Measurements from ENCODE around the gene NLRP1.

The NLRP1 gene

DNA sequence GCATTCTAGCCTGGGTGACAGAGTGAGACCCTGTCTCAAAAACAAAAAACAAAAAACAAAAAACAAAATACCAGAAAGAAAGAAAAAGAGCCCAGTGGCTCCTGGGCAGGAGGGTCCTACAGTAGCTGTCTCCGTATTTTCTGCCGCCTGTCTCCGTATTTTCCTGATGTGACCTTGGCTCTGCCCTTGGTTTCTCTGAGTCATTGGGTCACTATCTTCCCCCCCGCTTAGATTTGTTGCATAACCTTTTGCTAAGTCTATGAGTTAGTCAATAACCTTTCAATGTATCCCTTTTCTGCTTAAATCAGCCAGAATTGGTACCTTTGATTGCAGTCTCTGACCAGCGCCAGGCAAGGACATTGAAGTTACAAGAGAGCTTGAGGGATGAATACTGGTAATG is 61.1 kb downstream of the NLRP1 start:
- Histone ChIP-seq H3K4me2 (ENCODE audit: insufficient read depth, low read length, poor library complexity, severe bottlenecking) (no peak overlapping the region), H3K79me1 (ENCODE audit: low read depth, low read length) (no peaks in the 10 kb centered on the region), H3K36me3 (replicated peaks in 1 of 2; ENCODE audit: control insufficient read depth in 2 of 2, insufficient read depth in 2 of 2, low read length in 2 of 2) (no peaks in the 10 kb centered on the region), H2BK5ac (ENCODE audit: low read length) (no peak overlapping the region), H2BK120ac (ENCODE audit: low read depth, low read length) (no peak overlapping the region), H2AK5ac (ENCODE audit: low read depth, low read length) (no peak overlapping the region), H3K18ac (ENCODE audit: low read length) (no peak overlapping the region), H2BK15ac (ENCODE audit: low read length) (no peak overlapping the region), H3K14ac (ENCODE audit: low read length) (no peak overlapping the region), H3K4me3 (ENCODE audit: low read length in 2 of 2) (no peak overlapping the region), H4K91ac (ENCODE audit: low read depth, low read length, poor library complexity) (no peak overlapping the region), H3K4me1 (ENCODE audit: control insufficient read depth in 2 of 2, insufficient read depth in 1 of 2, low read depth in 1 of 2, low read length in 2 of 2) (peaks cover 11 to 22% of the 10 kb centered on the region in 2 donors), H2AFZ (ENCODE audit: low read length) (no peak overlapping the region), H2BK12ac (ENCODE audit: low read length) (no peak overlapping the region), H3K23ac (ENCODE audit: low read depth, low read length, poor library complexity) (no peak overlapping the region), H3K9me3 (replicated peaks in 1 of 2; ENCODE audit: control insufficient read depth in 2 of 2, insufficient read depth in 1 of 2, low read depth in 1 of 2, low read length in 2 of 2) (peaks cover 0 to 4% of the 10 kb centered on the region in 2 donors), H3K4ac (ENCODE audit: low read length) (no peak overlapping the region), H3K27me3 (ENCODE audit: control insufficient read depth in 3 of 3, insufficient read depth in 3 of 3, low read depth in 1 of 3, low read length in 3 of 3) (peaks cover 0 to 2% (median 0%) of the 10 kb centered on the region in 3 experiments), H3K9ac (ENCODE audit: low read depth, low read length, poor library complexity) (no peak overlapping the region), H3K27ac (replicated peaks; ENCODE audit: low read length) (no peak overlapping the region), H4K8ac (ENCODE audit: low read depth, low read length) (no peak overlapping the region)
- no peak for DNase-seq (ENCODE audit: low spot score)
- WGBS, 2 donors (ENCODE audit: extremely low coverage in 2 of 2, insufficient read length in 2 of 2, insufficient replicate concordance in 1 of 2): no CpG with 5 or more reads among the region's 5 CpGs

DNA sequence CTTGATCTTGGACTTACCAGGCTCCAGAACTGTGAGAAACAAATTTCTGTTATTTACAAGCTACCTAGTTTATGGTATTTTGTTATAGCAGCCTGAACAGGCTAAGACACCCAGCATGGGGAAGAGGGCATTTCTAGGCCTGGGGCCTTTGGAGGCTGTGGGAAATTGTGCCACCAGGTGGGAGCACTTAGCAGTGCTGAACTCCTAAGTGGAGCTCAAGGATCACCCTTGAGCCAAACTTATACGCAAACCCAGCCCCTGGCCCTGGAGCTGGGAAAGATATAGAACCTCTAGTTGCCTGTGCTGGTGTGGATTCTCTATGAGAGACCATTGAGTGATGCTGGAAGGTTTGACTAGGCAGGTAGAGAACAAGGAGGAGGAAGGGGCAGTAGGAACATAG is 61.8 kb downstream of the NLRP1 start:
- Histone ChIP-seq H2BK15ac (ENCODE audit: low read length) (no peak overlapping the region), H3K27me3 (ENCODE audit: control insufficient read depth in 3 of 3, insufficient read depth in 3 of 3, low read depth in 1 of 3, low read length in 3 of 3) (peaks cover 0 to 2% (median 0%) of the 10 kb centered on the region in 3 experiments), H3K23ac (ENCODE audit: low read depth, low read length, poor library complexity) (no peak overlapping the region), H3K4ac (ENCODE audit: low read length) (no peak overlapping the region), H3K79me1 (ENCODE audit: low read depth, low read length) (no peaks in the 10 kb centered on the region), H3K14ac (ENCODE audit: low read length) (no peak overlapping the region), H3K18ac (ENCODE audit: low read length) (no peak overlapping the region), H3K4me3 (ENCODE audit: low read length in 2 of 2) (no peak overlapping the region), H2AFZ (ENCODE audit: low read length) (no peak overlapping the region), H3K36me3 (replicated peaks in 1 of 2; ENCODE audit: control insufficient read depth in 2 of 2, insufficient read depth in 2 of 2, low read length in 2 of 2) (no peaks in the 10 kb centered on the region), H3K9ac (ENCODE audit: low read depth, low read length, poor library complexity) (no peak overlapping the region), H2BK120ac (ENCODE audit: low read depth, low read length) (no peak overlapping the region), H3K4me1 (ENCODE audit: control insufficient read depth in 2 of 2, insufficient read depth in 1 of 2, low read depth in 1 of 2, low read length in 2 of 2) (peaks cover 9 to 16% of the 10 kb centered on the region in 2 donors), H4K91ac (ENCODE audit: low read depth, low read length, poor library complexity) (no peak overlapping the region), H3K4me2 (ENCODE audit: insufficient read depth, low read length, poor library complexity, severe bottlenecking) (no peak overlapping the region), H2BK12ac (ENCODE audit: low read length) (peak overlapping the region; percentile 49), H2BK5ac (ENCODE audit: low read length) (no peak overlapping the region), H3K27ac (replicated peaks; ENCODE audit: low read length) (no peak overlapping the region), H3K9me3 (replicated peaks in 1 of 2; ENCODE audit: control insufficient read depth in 2 of 2, insufficient read depth in 1 of 2, low read depth in 1 of 2, low read length in 2 of 2) (peaks cover 0 to 4% of the 10 kb centered on the region in 2 donors), H2AK5ac (ENCODE audit: low read depth, low read length) (no peak overlapping the region), H4K8ac (ENCODE audit: low read depth, low read length) (no peak overlapping the region)
- DNase-seq (ENCODE audit: low spot score): no peak
- WGBS, 2 donors (ENCODE audit: extremely low coverage in 2 of 2, insufficient read length in 2 of 2, insufficient replicate concordance in 1 of 2): no CpG with 5 or more reads among the region's 1 CpG

DNA sequence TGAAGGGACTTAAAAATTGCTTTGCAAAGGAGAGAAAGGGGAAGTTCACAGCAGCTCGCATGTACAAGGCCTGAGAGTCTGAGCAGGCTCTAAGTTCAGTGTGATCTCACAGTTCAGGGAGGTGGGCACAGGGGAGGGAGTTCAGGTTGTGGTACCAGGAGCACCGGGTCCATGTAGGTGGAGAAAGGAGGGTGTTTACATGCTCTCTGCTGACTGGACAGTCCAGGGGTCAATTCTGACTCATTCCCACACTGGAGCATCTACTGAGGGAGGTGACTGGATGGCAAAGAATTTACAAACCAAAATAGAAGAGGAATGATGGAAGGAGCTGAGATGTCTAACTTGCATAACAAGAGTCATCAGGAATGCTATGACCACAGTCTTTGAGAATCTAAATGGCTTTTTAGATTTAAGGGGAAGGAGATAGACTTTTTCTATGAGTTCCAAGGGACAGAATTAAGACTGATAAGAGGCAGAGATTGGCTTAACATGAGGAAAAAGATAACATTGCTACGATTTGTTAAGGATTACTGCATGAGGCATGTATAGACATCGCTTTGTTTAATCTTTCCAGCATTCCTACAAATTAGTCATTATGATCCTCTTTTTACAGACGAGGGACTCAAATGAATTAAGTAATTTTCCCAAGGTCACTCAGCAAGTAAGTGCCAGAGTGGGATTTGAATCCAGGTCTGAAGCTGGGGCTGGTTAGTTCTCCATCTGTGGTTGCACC is 68.1 kb downstream of the NLRP1 start:
- Histone ChIP-seq H3K14ac (ENCODE audit: low read length) (no peak overlapping the region), H2BK15ac (ENCODE audit: low read length) (no peak overlapping the region), H4K8ac (ENCODE audit: low read depth, low read length) (no peak overlapping the region), H3K79me1 (ENCODE audit: low read depth, low read length) (no peaks in the 10 kb centered on the region), H2BK120ac (ENCODE audit: low read depth, low read length) (no peak overlapping the region), H3K4me2 (ENCODE audit: insufficient read depth, low read length, poor library complexity, severe bottlenecking) (no peak overlapping the region), H3K4me1 (ENCODE audit: control insufficient read depth in 2 of 2, insufficient read depth in 1 of 2, low read depth in 1 of 2, low read length in 2 of 2) (no peaks in the 10 kb centered on the region), H3K36me3 (replicated peaks in 1 of 2; ENCODE audit: control insufficient read depth in 2 of 2, insufficient read depth in 2 of 2, low read length in 2 of 2) (no peaks in the 10 kb centered on the region), H3K9me3 (replicated peaks in 1 of 2; ENCODE audit: control insufficient read depth in 2 of 2, insufficient read depth in 1 of 2, low read depth in 1 of 2, low read length in 2 of 2) (no peaks in the 10 kb centered on the region), H3K18ac (ENCODE audit: low read length) (no peak overlapping the region), H3K27me3 (ENCODE audit: control insufficient read depth in 3 of 3, insufficient read depth in 3 of 3, low read depth in 1 of 3, low read length in 3 of 3) (no peaks in the 10 kb centered on the region), H3K9ac (ENCODE audit: low read depth, low read length, poor library complexity) (no peak overlapping the region), H2BK5ac (ENCODE audit: low read length) (no peak overlapping the region), H3K23ac (ENCODE audit: low read depth, low read length, poor library complexity) (no peak overlapping the region), H2AK5ac (ENCODE audit: low read depth, low read length) (no peak overlapping the region), H2AFZ (ENCODE audit: low read length) (peak overlapping the region; percentile 69), H2BK12ac (ENCODE audit: low read length) (no peak overlapping the region), H3K27ac (replicated peaks; ENCODE audit: low read length) (no peak overlapping the region), H3K4ac (ENCODE audit: low read length) (no peak overlapping the region), H4K91ac (ENCODE audit: low read depth, low read length, poor library complexity) (no peak overlapping the region), H3K4me3 (ENCODE audit: low read length in 2 of 2) (no peak overlapping the region)
- no peak for DNase-seq (ENCODE audit: low spot score)
- no CpG with 5 or more reads among the region's 5 CpGs for WGBS, 2 donors (ENCODE audit: extremely low coverage in 2 of 2, insufficient read length in 2 of 2, insufficient replicate concordance in 1 of 2)

DNA sequence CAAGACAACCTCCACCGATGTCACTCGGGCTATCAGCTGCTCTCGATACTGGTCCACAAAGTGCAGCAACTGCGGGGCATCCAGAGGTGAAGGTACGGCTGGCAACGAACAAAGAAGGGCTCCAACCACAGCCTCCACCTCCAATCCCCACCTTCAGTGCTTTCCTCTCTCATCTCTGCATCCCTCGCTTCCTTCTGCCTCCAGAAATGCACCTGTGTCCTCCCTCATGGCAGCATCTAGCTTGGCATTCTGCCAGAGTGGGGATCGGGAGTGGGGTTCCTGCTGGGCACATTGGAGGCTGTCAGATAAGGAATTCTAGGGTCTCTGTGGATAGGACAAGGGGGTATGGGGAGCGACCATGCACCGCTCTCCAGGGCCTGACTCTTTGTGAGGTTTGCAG is 69.3 kb downstream of the NLRP1 start:
- no CpG with 5 or more reads among the region's 10 CpGs for whole genome bisulfite sequencing, 2 donors (ENCODE audit: extremely low coverage in 2 of 2, insufficient read length in 2 of 2, insufficient replicate concordance in 1 of 2)
- no peak overlapping the region for H2BK5ac ChIP-seq (ENCODE audit: low read length)
- H3K79me1 ChIP-seq (ENCODE audit: low read depth, low read length): no peaks in the 10 kb centered on the region

More for the DNA sequence above, 69.3 kb downstream of the NLRP1 start:
- no peak overlapping the region for H2AFZ ChIP-seq (ENCODE audit: low read length)
- no peak overlapping the region for H2AK5ac ChIP-seq (ENCODE audit: low read depth, low read length)
- no peak overlapping the region for H3K27ac ChIP-seq (replicated peaks; ENCODE audit: low read length)
- no peaks in the 10 kb centered on the region for H3K9me3 ChIP-seq (replicated peaks in 1 of 2; ENCODE audit: control insufficient read depth in 2 of 2, insufficient read depth in 1 of 2, low read depth in 1 of 2, low read length in 2 of 2)
- no peaks in the 10 kb centered on the region for H3K36me3 ChIP-seq (replicated peaks in 1 of 2; ENCODE audit: control insufficient read depth in 2 of 2, insufficient read depth in 2 of 2, low read length in 2 of 2)
- H4K91ac ChIP-seq (ENCODE audit: low read depth, low read length, poor library complexity): no peak overlapping the region
- H3K4me2 ChIP-seq (ENCODE audit: insufficient read depth, low read length, poor library complexity, severe bottlenecking): no peak overlapping the region
- no peak overlapping the region for H3K9ac ChIP-seq (ENCODE audit: low read depth, low read length, poor library complexity)
- H3K4ac ChIP-seq (ENCODE audit: low read length): no peak overlapping the region
- H3K27me3 ChIP-seq (ENCODE audit: control insufficient read depth in 3 of 3, insufficient read depth in 3 of 3, low read depth in 1 of 3, low read length in 3 of 3): no peaks in the 10 kb centered on the region
- H3K4me1 ChIP-seq (ENCODE audit: control insufficient read depth in 2 of 2, insufficient read depth in 1 of 2, low read depth in 1 of 2, low read length in 2 of 2): no peaks in the 10 kb centered on the region
- no peak overlapping the region for H4K8ac ChIP-seq (ENCODE audit: low read depth, low read length)
- H3K18ac ChIP-seq (ENCODE audit: low read length): peak overlapping the region; percentile 3
- H3K4me3 ChIP-seq (ENCODE audit: low read length in 2 of 2): no peak overlapping the region
- H3K23ac ChIP-seq (ENCODE audit: low read depth, low read length, poor library complexity): no peak overlapping the region
- no peak overlapping the region for H2BK120ac ChIP-seq (ENCODE audit: low read depth, low read length)
- DNase-seq (ENCODE audit: low spot score): no peak
- H2BK12ac ChIP-seq (ENCODE audit: low read length): no peak overlapping the region
- H3K14ac ChIP-seq (ENCODE audit: low read length): no peak overlapping the region
- no peak overlapping the region for H2BK15ac ChIP-seq (ENCODE audit: low read length)

Data from neuronal stem cell (in vitro differentiated cells).